Lower lobe of right lung (tissue), 2 donors: ENCODE measurements around the gene HOXD8. TPM values are rescaled to one million over a fixed set of nuclear protein-coding genes. Genes with fewer than 3 reads are reported as not detected.
A peak's percentile ranks its signal among the peaks of the same experiment; 100 is the strongest.

Experiments used
- ATAC-seq, 2 donors: fragments of 200-7000 bp; cut with Tn5 transposase; one replicate each; pipeline ENCODE4 v1.9.1; 2020 to 2022; ENCODE audit warnings: mild to moderate bottlenecking in 2 of 2, moderate library complexity in 2 of 2
- DNase-seq: peaks from one replicate; pipeline ENCODE4 v3.0.0-alpha.2; 2020
- H3K27ac ChIP-seq: fragments of 200-600 bp; one replicate; pipeline ENCODE4 v1.8.0; 2022
- H3K27me3 ChIP-seq: fragments of 200-600 bp; one replicate; pipeline ENCODE4 v1.8.0; 2022; ENCODE audit warnings: low read depth
- H3K36me3 ChIP-seq: fragments of 200-600 bp; one replicate; pipeline ENCODE4 v1.8.0; 2022; ENCODE audit warnings: mild to moderate bottlenecking
- H3K4me1 ChIP-seq: fragments of 200-600 bp; one replicate; pipeline ENCODE4 v1.8.0; 2022
- H3K4me3 ChIP-seq: fragments of 200-600 bp; one replicate; pipeline ENCODE4 v1.8.0; 2022; ENCODE audit warnings: mild to moderate bottlenecking
- H3K9me3 ChIP-seq: fragments of 200-600 bp; one replicate; pipeline ENCODE4 v1.8.0; 2022
- intact Hi-C: fragments of 100-400 bp; cut with DNase I; formaldehyde crosslinking; loops from one replicate; pipeline ENCODE4 v1.11.0; 2022
- total RNA-seq: library from RNA; stranded (reverse); fragmentation: NEBNext Ultra II Directional; extraction: Animal tissue kit (Norgen Biotek cat#: 25700); gene quantifications from one replicate; pipeline ENCODE4 v1.2.1, GENCODE V29; 2021
- TF ChIP-seq, protein P1 (sequence below): fragments of 200-600 bp; IDR thresholded peaks from one replicate; pipeline ENCODE4 v1.8.0; 2022; ENCODE audit warnings: antibody characterized with exemption, mild to moderate bottlenecking
- donor health status: DM: no; HTN: yes; CAD: no; lungs with severe emphysema.

Gene HOXD8
- total RNA-seq, 1 donor from 2014 or later: 2.3 TPM

GRCh38 chr2:176109946-176110345 lies 19.6 kb upstream of the HOXD8 start:
- DNase-seq: no peak
- H3K27ac ChIP-seq: no peak overlapping the region
- TF ChIP-seq, protein P1, sequence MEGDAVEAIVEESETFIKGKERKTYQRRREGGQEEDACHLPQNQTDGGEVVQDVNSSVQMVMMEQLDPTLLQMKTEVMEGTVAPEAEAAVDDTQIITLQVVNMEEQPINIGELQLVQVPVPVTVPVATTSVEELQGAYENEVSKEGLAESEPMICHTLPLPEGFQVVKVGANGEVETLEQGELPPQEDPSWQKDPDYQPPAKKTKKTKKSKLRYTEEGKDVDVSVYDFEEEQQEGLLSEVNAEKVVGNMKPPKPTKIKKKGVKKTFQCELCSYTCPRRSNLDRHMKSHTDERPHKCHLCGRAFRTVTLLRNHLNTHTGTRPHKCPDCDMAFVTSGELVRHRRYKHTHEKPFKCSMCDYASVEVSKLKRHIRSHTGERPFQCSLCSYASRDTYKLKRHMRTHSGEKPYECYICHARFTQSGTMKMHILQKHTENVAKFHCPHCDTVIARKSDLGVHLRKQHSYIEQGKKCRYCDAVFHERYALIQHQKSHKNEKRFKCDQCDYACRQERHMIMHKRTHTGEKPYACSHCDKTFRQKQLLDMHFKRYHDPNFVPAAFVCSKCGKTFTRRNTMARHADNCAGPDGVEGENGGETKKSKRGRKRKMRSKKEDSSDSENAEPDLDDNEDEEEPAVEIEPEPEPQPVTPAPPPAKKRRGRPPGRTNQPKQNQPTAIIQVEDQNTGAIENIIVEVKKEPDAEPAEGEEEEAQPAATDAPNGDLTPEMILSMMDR: no peak
- intact Hi-C loops: no loop called here
- H3K4me1 ChIP-seq: peaks cover 19% of the 10 kb centered on the region
- no peak overlapping the region for H3K4me3 ChIP-seq
- ATAC-seq: no peak
- H3K27me3 ChIP-seq: peaks cover 98% of the 10 kb centered on the region
- H3K36me3 ChIP-seq: no peaks in the 10 kb centered on the region
- no peaks in the 10 kb centered on the region for H3K9me3 ChIP-seq

GRCh38 chr2:176110415-176111308 lies 18.8 kb upstream of the HOXD8 start:
- Histone ChIP-seq H3K9me3 (no peaks in the 10 kb centered on the region), H3K36me3 (no peaks in the 10 kb centered on the region), H3K27ac (no peak overlapping the region), H3K4me1 (peaks cover 19% of the 10 kb centered on the region), H3K27me3 (peaks cover 98% of the 10 kb centered on the region), H3K4me3 (no peak overlapping the region)
- no peak for ATAC-seq
- DNase-seq: no peak
- intact Hi-C loops: no loop called here
- TF ChIP-seq, protein P1: no peak

GRCh38 chr2:176111309-176111663 lies 18.2 kb upstream of the HOXD8 start:
- Histone ChIP-seq H3K36me3 (no peaks in the 10 kb centered on the region), H3K9me3 (no peaks in the 10 kb centered on the region), H3K27ac (no peak overlapping the region), H3K4me1 (peaks cover 17% of the 10 kb centered on the region), H3K27me3 (peaks cover 98% of the 10 kb centered on the region), H3K4me3 (no peak overlapping the region)
- intact Hi-C loops: no loop called here
- no peak for DNase-seq
- ATAC-seq: no peak
- TF ChIP-seq, protein P1: peak; percentile 37

- intact Hi-C loops: no loop called here
- no peaks in the 10 kb centered on the region for H3K9me3 ChIP-seq
- H3K36me3 ChIP-seq: no peaks in the 10 kb centered on the region
- peaks cover 98% of the 10 kb centered on the region for H3K27me3 ChIP-seq
- ATAC-seq (no peak), DNase-seq (no peak)
- H3K27ac ChIP-seq: no peak overlapping the region
- TF ChIP-seq, protein P1: no peak
- H3K4me3 ChIP-seq: no peak overlapping the region
- peaks cover 11% of the 10 kb centered on the region for H3K4me1 ChIP-seq
Observed at GRCh38 chr2:176111846-176112374, 17.6 kb upstream of the HOXD8 start.

- Histone ChIP-seq H3K36me3 (no peaks in the 10 kb centered on the region), H3K27me3 (peaks cover 100% of the 10 kb centered on the region), H3K27ac (no peak overlapping the region), H3K9me3 (no peaks in the 10 kb centered on the region), H3K4me1 (peaks cover 7% of the 10 kb centered on the region), H3K4me3 (no peak overlapping the region)
- intact Hi-C loops: no loop called here
- ATAC-seq: no peak
- TF ChIP-seq, protein P1: no peak
- no peak for DNase-seq
Observed at GRCh38 chr2:176112375-176113302, 16.9 kb upstream of the HOXD8 start.
